CD4-positive, alpha-beta memory T cell (primary cell): Measurements from ENCODE around the gene ANKRD6. TPM values are rescaled to one million over a fixed set of nuclear protein-coding genes. Genes with fewer than 3 reads are reported as not detected.

ENCODE experiments used
- CTCF ChIA-PET: fragments of 350-600 bp; sonication (Branson Sonifier 250); formaldehyde crosslinking; loops from one replicate; lab custom pipeline; 2021; ENCODE audit warnings: inconsistent platforms; ENCODE audit not compliant: partially characterized antibody; lab: Charles Lee
- POLR2A ChIA-PET: fragments of 350-600 bp; sonication (Branson Sonifier 250); formaldehyde crosslinking; loops from one replicate; lab custom pipeline; 2021; ENCODE audit not compliant: partially characterized antibody; lab: Charles Lee
- DNase-seq, 5 donors: peaks; one replicate each; pipeline versions ENCODE4 v3.0.0 to v3.0.0-alpha.2; 2020 to 2022; ENCODE audit warnings: mixed read lengths in 1 of 5
- H3K27ac ChIP-seq: one replicate; pipeline ENCODE4 v1.7.0; 2013; ENCODE audit warnings: low read depth, low read length
- H3K27me3 ChIP-seq: 2 replicates; pipeline ENCODE4 v1.7.0; 2013; ENCODE audit warnings: mild to moderate bottlenecking, low read length, moderate library complexity; ENCODE audit not compliant: insufficient read depth
- H3K36me3 ChIP-seq: 2 replicates; pipeline ENCODE4 v1.7.0; 2013; ENCODE audit warnings: mild to moderate bottlenecking, low read length, moderate library complexity; ENCODE audit not compliant: insufficient read depth
- H3K4me1 ChIP-seq: 2 replicates; pipeline ENCODE4 v1.7.0; 2013; ENCODE audit warnings: mild to moderate bottlenecking, low read length, moderate library complexity; ENCODE audit not compliant: insufficient read depth
- H3K4me3 ChIP-seq, 2 donors: one replicate each; pipeline ENCODE4 v1.7.0; 2013; ENCODE audit warnings: low read length in 2 of 2, mild to moderate bottlenecking in 1 of 2
- H3K9me3 ChIP-seq, 2 donors: one replicate each; pipeline ENCODE4 v1.7.0; 2013; ENCODE audit warnings: low read length in 2 of 2, control low read depth in 1 of 2; ENCODE audit not compliant: control insufficient read depth in 1 of 2
- H3K27ac Mint-ChIP-seq, 7 donors: one replicate each; pipeline ENCODE4 v1.8.0; 2020 to 2021; ENCODE audit warnings: mixed read lengths in 7 of 7, mild to moderate bottlenecking in 6 of 7, inconsistent platforms in 3 of 7, moderate library complexity in 3 of 7
- H3K27me3 Mint-ChIP-seq, 2 donors: one replicate each; pipeline ENCODE4 v1.8.0; 2020 to 2021; ENCODE audit warnings: mixed read lengths in 2 of 2
- H3K36me3 Mint-ChIP-seq, 2 donors: one replicate each; pipeline ENCODE4 v1.8.0; 2020 to 2021; ENCODE audit warnings: mixed read lengths in 2 of 2, inconsistent platforms in 1 of 2, mild to moderate bottlenecking in 1 of 2
- H3K4me1 Mint-ChIP-seq, 4 donors: one replicate each; pipeline ENCODE4 v1.8.0; 2020 to 2021; ENCODE audit warnings: mixed read lengths in 4 of 4, mild to moderate bottlenecking in 1 of 4
- H3K4me3 Mint-ChIP-seq, 8 donors: one replicate each; pipeline ENCODE4 v1.8.0; 2020 to 2021; ENCODE audit warnings: mixed read lengths in 8 of 8, mild to moderate bottlenecking in 7 of 8, moderate library complexity in 6 of 8, inconsistent platforms in 3 of 8
- H3K9me3 Mint-ChIP-seq, 8 donors: one replicate each; pipeline ENCODE4 v1.8.0; 2020 to 2021; ENCODE audit warnings: mixed read lengths in 8 of 8, mild to moderate bottlenecking in 5 of 8, inconsistent platforms in 3 of 8, moderate library complexity in 1 of 8
- intact Hi-C: fragments of 100-400 bp; cut with micrococcal nuclease; formaldehyde crosslinking; loops from one replicate; pipeline ENCODE4 v1.15.1; 2023
- polyA plus RNA-seq, 2 donors: library from polyadenylated mRNA; unstranded; fragments of 300-500 nt; fragmentation: Illumina TruSeq; gene quantifications; one replicate each; pipeline ENCODE4 v1.2.3, GENCODE V29; 2021
- total RNA-seq, 2 experiments: library from RNA; stranded (reverse); gene quantifications; one replicate each; pipeline ENCODE4 v1.2.3, GENCODE V29; 2021

ANKRD6 gene
- total and polyA plus RNA-seq, 4 experiments from 2014 or later = 2.8 to 5.8 (median 4.3) TPM

GRCh38 chr6:89440200-89440599 lies 7.2 kb downstream of the ANKRD6 start:
- Histone ChIP-seq H3K36me3 (no peaks in the 10 kb centered on the region), H3K27ac (no peak overlapping the region), H3K4me3 (no peak overlapping the region), H3K27me3 (no peaks in the 10 kb centered on the region), H3K4me1 (no peaks in the 10 kb centered on the region), H3K9me3 (no peaks in the 10 kb centered on the region)
- Mint-ChIP-seq H3K36me3 (no peaks in the 10 kb centered on the region), H3K27ac (no peak overlapping the region), H3K4me1 (peaks cover 6 to 10% (median 7%) of the 10 kb centered on the region in 4 donors), H3K27me3 (peaks cover 0 to 1% of the 10 kb centered on the region in 2 donors), H3K4me3 (no peak overlapping the region), H3K9me3 (no peaks in the 10 kb centered on the region)
- CTCF ChIA-PET = interaction anchor here (1.5 kb wide), 1 partner anchor 9 kb away, joined by 4 read pairs; no protein-coding TSS in a partner anchor
- DNase-seq = no peak
- POLR2A ChIA-PET = no interaction called here
- intact Hi-C loops = no loop called here

GRCh38 chr6:89443658-89444057 lies 10.7 kb downstream of the ANKRD6 start:
- no peaks in the 10 kb centered on the region for H3K36me3 ChIP-seq
- peaks cover 0 to 1% of the 10 kb centered on the region in 2 donors for H3K27me3 Mint-ChIP-seq
- intact Hi-C loops = no loop called here
- H3K4me3 Mint-ChIP-seq = no peak overlapping the region
- no peak for DNase-seq
- POLR2A ChIA-PET = no interaction called here
- H3K4me1 ChIP-seq = no peaks in the 10 kb centered on the region
- H3K4me1 Mint-ChIP-seq = peaks cover 0 to 1% (median 0%) of the 10 kb centered on the region in 4 donors
- no peak overlapping the region for H3K4me3 ChIP-seq
- no peaks in the 10 kb centered on the region for H3K27me3 ChIP-seq
- no peak overlapping the region for H3K27ac Mint-ChIP-seq
- no peaks in the 10 kb centered on the region for H3K9me3 Mint-ChIP-seq
- no peaks in the 10 kb centered on the region for H3K36me3 Mint-ChIP-seq
- no peaks in the 10 kb centered on the region for H3K9me3 ChIP-seq
- no peak overlapping the region for H3K27ac ChIP-seq
- CTCF ChIA-PET = interaction anchor here (1.8 kb wide), 1 partner anchor 11 kb away, joined by 5 read pairs; no protein-coding TSS in a partner anchor

DNA sequence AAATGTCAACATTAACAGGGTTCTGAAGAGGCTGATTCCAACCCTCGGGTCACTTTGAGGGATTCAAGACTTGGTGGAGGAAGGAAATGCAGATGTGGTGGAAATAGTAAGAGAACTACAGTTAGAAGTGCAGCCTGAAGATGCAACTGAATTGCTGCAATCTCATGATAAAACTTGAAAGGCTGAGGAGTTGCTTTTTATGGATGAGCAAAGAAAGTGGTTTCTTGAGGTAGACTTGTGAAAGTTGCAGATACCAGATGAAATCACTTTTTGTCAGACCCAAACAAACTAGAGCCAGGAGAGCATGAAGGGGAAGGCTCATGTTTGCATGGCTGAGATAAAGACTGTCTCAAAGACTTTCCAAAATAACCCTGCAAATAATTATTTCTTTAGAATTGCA lies 16.2 kb downstream of the ANKRD6 start:
- DNase-seq = no peak
- Mint-ChIP-seq H3K4me3 (no peak overlapping the region), H3K27ac (peak overlapping the region in 1 of 7 donors; percentile 13), H3K27me3 (no peaks in the 10 kb centered on the region), H3K9me3 (no peaks in the 10 kb centered on the region), H3K36me3 (no peaks in the 10 kb centered on the region), H3K4me1 (peaks cover 0 to 1% (median 0%) of the 10 kb centered on the region in 4 donors)
- Histone ChIP-seq H3K4me1 (no peaks in the 10 kb centered on the region), H3K27me3 (no peaks in the 10 kb centered on the region), H3K9me3 (no peaks in the 10 kb centered on the region), H3K27ac (no peak overlapping the region), H3K4me3 (no peak overlapping the region), H3K36me3 (no peaks in the 10 kb centered on the region)
- ChIA-PET POLR2A (no interaction called here), CTCF (no interaction called here)
- intact Hi-C loops = no loop called here

- POLR2A ChIA-PET = no interaction called here
- Histone ChIP-seq H3K27ac (no peak overlapping the region), H3K36me3 (no peaks in the 10 kb centered on the region), H3K9me3 (no peaks in the 10 kb centered on the region), H3K4me1 (no peaks in the 10 kb centered on the region), H3K4me3 (no peak overlapping the region), H3K27me3 (no peaks in the 10 kb centered on the region)
- no peak for DNase-seq
- Mint-ChIP-seq H3K27me3 (no peaks in the 10 kb centered on the region), H3K4me3 (no peak overlapping the region), H3K9me3 (peaks cover 0 to 4% (median 0%) of the 10 kb centered on the region in 8 donors), H3K27ac (no peak overlapping the region), H3K36me3 (peaks cover 1 to 8% of the 10 kb centered on the region in 2 donors), H3K4me1 (peaks cover 0 to 1% (median 0%) of the 10 kb centered on the region in 4 donors)
- CTCF ChIA-PET = no interaction called here
- intact Hi-C loops = no loop called here
These were observed 19.3 kb downstream of the ANKRD6 start for GRCh38 chr6:89452281-89452680.

GRCh38 chr6:89454300-89454699 lies 21.3 kb downstream of the ANKRD6 start:
- CTCF ChIA-PET = no interaction called here
- Mint-ChIP-seq H3K9me3 (peaks cover 0 to 4% (median 0%) of the 10 kb centered on the region in 8 donors), H3K4me1 (no peaks in the 10 kb centered on the region), H3K27ac (no peak overlapping the region), H3K27me3 (no peaks in the 10 kb centered on the region), H3K4me3 (no peak overlapping the region), H3K36me3 (peaks cover 1 to 8% of the 10 kb centered on the region in 2 donors)
- Histone ChIP-seq H3K4me1 (no peaks in the 10 kb centered on the region), H3K27ac (no peak overlapping the region), H3K27me3 (no peaks in the 10 kb centered on the region), H3K4me3 (no peak overlapping the region), H3K9me3 (no peaks in the 10 kb centered on the region), H3K36me3 (no peaks in the 10 kb centered on the region)
- intact Hi-C loops = no loop called here
- POLR2A ChIA-PET = no interaction called here
- no peak for DNase-seq

GRCh38 chr6:89458704-89459103 lies 25.8 kb downstream of the ANKRD6 start:
- intact Hi-C loops = no loop called here
- Mint-ChIP-seq H3K9me3 (peaks cover 0 to 4% (median 0%) of the 10 kb centered on the region in 8 donors), H3K27ac (no peak overlapping the region), H3K27me3 (no peaks in the 10 kb centered on the region), H3K36me3 (peaks cover 1 to 8% of the 10 kb centered on the region in 2 donors), H3K4me3 (no peak overlapping the region), H3K4me1 (no peaks in the 10 kb centered on the region)
- Histone ChIP-seq H3K4me1 (no peaks in the 10 kb centered on the region), H3K36me3 (no peaks in the 10 kb centered on the region), H3K27ac (no peak overlapping the region), H3K9me3 (no peaks in the 10 kb centered on the region), H3K4me3 (no peak overlapping the region), H3K27me3 (no peaks in the 10 kb centered on the region)
- ChIA-PET POLR2A (no interaction called here), CTCF (no interaction called here)
- no peak for DNase-seq

DNA sequence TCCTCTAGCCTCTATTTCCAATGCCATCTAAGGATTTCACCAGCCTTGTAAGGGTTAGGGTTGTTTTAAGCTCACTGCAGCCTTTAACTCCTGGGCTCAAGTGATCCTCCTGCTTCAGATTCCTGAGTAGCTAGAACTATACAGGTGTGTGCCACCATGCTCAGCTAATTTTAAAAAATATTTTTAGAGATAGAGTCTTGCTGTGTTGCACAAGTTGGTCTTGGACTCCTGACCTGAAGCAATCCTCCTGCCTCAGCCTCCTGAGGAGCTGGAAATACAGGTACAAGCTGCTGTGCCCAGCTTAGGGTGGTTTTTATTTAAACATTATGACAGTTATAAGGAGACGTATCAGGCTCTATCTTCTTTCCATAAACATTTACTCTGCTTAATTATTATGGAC lies 26.5 kb downstream of the ANKRD6 start:
- Histone ChIP-seq H3K9me3 (no peaks in the 10 kb centered on the region), H3K4me3 (no peak overlapping the region), H3K27me3 (no peaks in the 10 kb centered on the region), H3K4me1 (no peaks in the 10 kb centered on the region), H3K36me3 (no peaks in the 10 kb centered on the region), H3K27ac (no peak overlapping the region)
- Mint-ChIP-seq H3K36me3 (peaks cover 1 to 8% of the 10 kb centered on the region in 2 donors), H3K4me1 (no peaks in the 10 kb centered on the region), H3K4me3 (no peak overlapping the region), H3K27me3 (no peaks in the 10 kb centered on the region), H3K9me3 (peaks cover 0 to 4% (median 0%) of the 10 kb centered on the region in 8 donors), H3K27ac (no peak overlapping the region)
- CTCF ChIA-PET = no interaction called here
- POLR2A ChIA-PET = no interaction called here
- intact Hi-C loops = no loop called here
- no peak for DNase-seq
